Measurements from ENCODE around the gene WDR3. TPM values are rescaled to one million over a fixed set of nuclear protein-coding genes. Genes with fewer than 3 reads are reported as not detected.

The WDR3 gene
- total RNA-seq, 1 donor from 2014 or later, result 26.8 TPM

DNA sequence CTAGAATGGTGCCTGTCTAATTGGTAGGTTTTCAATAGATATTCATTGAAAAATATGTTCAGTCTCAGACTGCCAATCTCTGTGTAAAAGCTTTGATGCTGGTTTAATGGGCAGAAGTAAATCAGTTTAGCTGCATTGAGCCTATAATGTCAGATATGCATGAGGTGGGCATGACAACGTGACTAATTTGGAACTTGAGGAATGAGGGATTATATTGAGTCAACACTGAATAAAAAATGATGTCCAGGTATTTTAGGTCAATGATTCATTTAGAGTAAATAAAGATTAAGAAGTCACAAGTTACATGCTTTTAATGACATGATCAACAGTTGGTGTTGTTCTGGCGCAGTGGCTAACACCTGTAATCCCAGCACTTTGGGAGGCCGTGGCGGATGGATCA is 3.0 kb downstream of the WDR3 start:
- H3K4me1 Mint-ChIP-seq (ENCODE audit: unreplicated experiment), result peaks cover 30% of the 10 kb centered on the region
- TF ChIP-seq, protein P1, sequence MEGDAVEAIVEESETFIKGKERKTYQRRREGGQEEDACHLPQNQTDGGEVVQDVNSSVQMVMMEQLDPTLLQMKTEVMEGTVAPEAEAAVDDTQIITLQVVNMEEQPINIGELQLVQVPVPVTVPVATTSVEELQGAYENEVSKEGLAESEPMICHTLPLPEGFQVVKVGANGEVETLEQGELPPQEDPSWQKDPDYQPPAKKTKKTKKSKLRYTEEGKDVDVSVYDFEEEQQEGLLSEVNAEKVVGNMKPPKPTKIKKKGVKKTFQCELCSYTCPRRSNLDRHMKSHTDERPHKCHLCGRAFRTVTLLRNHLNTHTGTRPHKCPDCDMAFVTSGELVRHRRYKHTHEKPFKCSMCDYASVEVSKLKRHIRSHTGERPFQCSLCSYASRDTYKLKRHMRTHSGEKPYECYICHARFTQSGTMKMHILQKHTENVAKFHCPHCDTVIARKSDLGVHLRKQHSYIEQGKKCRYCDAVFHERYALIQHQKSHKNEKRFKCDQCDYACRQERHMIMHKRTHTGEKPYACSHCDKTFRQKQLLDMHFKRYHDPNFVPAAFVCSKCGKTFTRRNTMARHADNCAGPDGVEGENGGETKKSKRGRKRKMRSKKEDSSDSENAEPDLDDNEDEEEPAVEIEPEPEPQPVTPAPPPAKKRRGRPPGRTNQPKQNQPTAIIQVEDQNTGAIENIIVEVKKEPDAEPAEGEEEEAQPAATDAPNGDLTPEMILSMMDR (IDR thresholded peaks at IDR 0.05; ENCODE audit: unreplicated experiment), result no peak
- no peak for DNase-seq (ENCODE audit: low spot score)
- H3K27me3 Mint-ChIP-seq (ENCODE audit: unreplicated experiment), result peaks cover 12% of the 10 kb centered on the region
- no peak overlapping the region for H3K27ac Mint-ChIP-seq (ENCODE audit: unreplicated experiment)
- H3K36me3 Mint-ChIP-seq (ENCODE audit: low read depth, unreplicated experiment), result no peaks in the 10 kb centered on the region
- H3K4me3 Mint-ChIP-seq (ENCODE audit: unreplicated experiment), result no peak overlapping the region
- no peaks in the 10 kb centered on the region for H3K9me3 Mint-ChIP-seq (ENCODE audit: unreplicated experiment)

DNA sequence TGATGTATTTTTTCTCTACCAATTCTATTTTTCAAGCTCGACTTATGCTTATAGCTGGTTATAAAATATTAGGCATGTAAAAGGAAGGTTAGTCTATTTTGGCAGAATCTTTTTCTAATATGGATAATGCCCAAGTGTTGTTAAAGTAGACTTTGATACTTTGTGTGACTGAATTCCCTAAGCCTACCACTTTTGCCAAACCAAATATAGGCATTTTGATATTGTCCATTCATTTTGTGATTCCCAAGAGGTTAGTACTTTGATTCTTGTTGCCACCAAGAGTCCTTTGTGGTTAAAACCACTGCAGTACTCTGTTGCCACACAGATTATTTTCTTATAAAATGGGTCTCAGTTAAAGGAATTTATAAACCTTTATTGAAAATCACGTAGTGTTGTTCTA is 4.2 kb downstream of the WDR3 start:
- TF ChIP-seq, protein P1 (IDR thresholded peaks at IDR 0.05; ENCODE audit: unreplicated experiment), result no peak
- no peak overlapping the region for H3K4me3 Mint-ChIP-seq (ENCODE audit: unreplicated experiment)
- H3K27ac Mint-ChIP-seq (ENCODE audit: unreplicated experiment), result no peak overlapping the region
- peaks cover 9% of the 10 kb centered on the region for H3K27me3 Mint-ChIP-seq (ENCODE audit: unreplicated experiment)
- no peak for DNase-seq (ENCODE audit: low spot score)
- peaks cover 4% of the 10 kb centered on the region for H3K36me3 Mint-ChIP-seq (ENCODE audit: low read depth, unreplicated experiment)
- peaks cover 24% of the 10 kb centered on the region for H3K4me1 Mint-ChIP-seq (ENCODE audit: unreplicated experiment)
- H3K9me3 Mint-ChIP-seq (ENCODE audit: unreplicated experiment), result no peaks in the 10 kb centered on the region

DNA sequence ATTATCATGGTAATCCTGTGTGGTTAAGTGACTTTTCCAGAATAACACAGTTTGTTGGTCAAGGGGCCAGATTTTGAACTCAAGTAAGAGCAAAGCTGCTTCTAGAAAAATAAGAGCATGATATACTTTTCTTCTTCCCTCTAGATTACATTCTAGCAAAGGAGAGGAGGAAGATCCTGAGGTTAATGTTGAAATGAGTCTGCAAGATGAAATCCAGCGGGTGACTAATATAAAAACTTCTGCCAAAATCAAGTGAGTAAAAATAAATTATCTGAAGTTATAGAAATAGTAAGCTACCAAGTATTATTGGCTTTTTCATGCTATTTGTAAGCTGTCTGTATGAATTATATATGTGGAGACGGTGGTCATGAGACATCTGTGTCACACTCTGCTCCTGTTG is 12.8 kb downstream of the WDR3 start:
- Mint-ChIP-seq H3K4me1 (ENCODE audit: unreplicated experiment) (peaks cover 4% of the 10 kb centered on the region), H3K27me3 (ENCODE audit: unreplicated experiment) (no peaks in the 10 kb centered on the region), H3K36me3 (ENCODE audit: low read depth, unreplicated experiment) (peaks cover 29% of the 10 kb centered on the region), H3K4me3 (ENCODE audit: unreplicated experiment) (no peak overlapping the region), H3K27ac (ENCODE audit: unreplicated experiment) (no peak overlapping the region), H3K9me3 (ENCODE audit: unreplicated experiment) (no peaks in the 10 kb centered on the region)
- DNase-seq (ENCODE audit: low spot score), result no peak
- TF ChIP-seq, protein P1 (IDR thresholded peaks at IDR 0.05; ENCODE audit: unreplicated experiment), result no peak

DNA sequence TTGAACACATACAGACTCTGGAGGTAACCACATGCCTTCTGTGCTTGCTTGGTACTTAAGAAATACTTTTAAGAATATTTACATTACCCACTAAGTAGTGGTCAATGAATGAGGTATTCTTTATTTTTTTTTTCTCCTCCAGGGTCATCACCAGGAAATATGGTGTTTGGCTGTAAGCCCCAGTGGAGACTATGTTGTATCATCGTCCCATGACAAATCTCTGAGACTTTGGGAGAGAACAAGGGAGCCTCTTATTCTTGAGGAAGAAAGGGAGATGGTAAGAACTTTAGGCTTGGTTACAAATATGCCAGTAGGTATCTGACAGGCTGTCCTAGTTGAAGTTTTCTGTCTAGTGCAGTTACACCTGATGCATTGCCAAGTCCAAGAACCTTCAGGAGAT is 22.8 kb downstream of the WDR3 start:
- no peak overlapping the region for H3K27ac Mint-ChIP-seq (ENCODE audit: unreplicated experiment)
- H3K36me3 Mint-ChIP-seq (ENCODE audit: low read depth, unreplicated experiment), result peaks cover 14% of the 10 kb centered on the region
- TF ChIP-seq, protein P1 (IDR thresholded peaks at IDR 0.05; ENCODE audit: unreplicated experiment), result no peak
- no peaks in the 10 kb centered on the region for H3K27me3 Mint-ChIP-seq (ENCODE audit: unreplicated experiment)
- H3K4me1 Mint-ChIP-seq (ENCODE audit: unreplicated experiment), result no peaks in the 10 kb centered on the region
- no peaks in the 10 kb centered on the region for H3K9me3 Mint-ChIP-seq (ENCODE audit: unreplicated experiment)
- H3K4me3 Mint-ChIP-seq (ENCODE audit: unreplicated experiment), result no peak overlapping the region
- DNase-seq (ENCODE audit: low spot score), result no peak

DNA sequence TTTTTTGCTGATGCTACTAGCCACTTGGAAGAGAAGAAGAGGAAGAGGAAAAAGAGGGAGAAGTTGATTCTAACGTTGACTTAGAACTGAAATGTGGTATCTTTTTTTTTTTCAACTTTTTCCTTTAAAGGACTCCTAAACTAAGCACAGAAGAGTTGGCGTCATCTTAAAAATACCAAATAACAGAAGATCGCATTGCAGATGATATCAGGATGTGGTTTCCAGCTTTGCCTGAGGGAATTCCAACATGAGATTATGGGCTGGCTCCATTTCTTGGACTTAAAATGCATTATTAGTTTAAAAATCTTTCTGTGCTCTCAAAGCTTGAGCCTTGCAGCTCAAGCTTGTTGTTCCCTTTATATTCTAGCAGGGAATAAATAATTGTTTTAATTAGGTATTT is 29.8 kb downstream of the WDR3 start:
- no peaks in the 10 kb centered on the region for H3K27me3 Mint-ChIP-seq (ENCODE audit: unreplicated experiment)
- H3K27ac Mint-ChIP-seq (ENCODE audit: unreplicated experiment), result no peak overlapping the region
- H3K4me1 Mint-ChIP-seq (ENCODE audit: unreplicated experiment), result peaks cover 6% of the 10 kb centered on the region
- peaks cover 19% of the 10 kb centered on the region for H3K36me3 Mint-ChIP-seq (ENCODE audit: low read depth, unreplicated experiment)
- TF ChIP-seq, protein P1 (IDR thresholded peaks at IDR 0.05; ENCODE audit: unreplicated experiment), result no peak
- H3K9me3 Mint-ChIP-seq (ENCODE audit: unreplicated experiment), result no peaks in the 10 kb centered on the region
- no peak overlapping the region for H3K4me3 Mint-ChIP-seq (ENCODE audit: unreplicated experiment)
- no peak for DNase-seq (ENCODE audit: low spot score)
